Left colon (tissue), 2 donors: ENCODE results near the gene GPLD1. TPM values are rescaled to one million over a fixed set of nuclear protein-coding genes. Genes with fewer than 3 reads are reported as not detected.

ENCODE experiments used
- ATAC-seq: fragments of 200-7000 bp; cut with Tn5 transposase; one replicate; pipeline ENCODE4 v1.9.1; 2020; ENCODE audit warnings: mild to moderate bottlenecking, moderate library complexity
- DNase-seq, 2 donors: peaks; one replicate each; pipeline ENCODE4 v3.0.0-alpha.2; 2020
- intact Hi-C, 2 donors: fragments of 100-400 bp; cut with DNase I in 1 of 2; cut with micrococcal nuclease in 1 of 2; formaldehyde crosslinking; loops; one replicate each; pipeline versions ENCODE4 v1.11.2 to v1.14.0; 2022; cut with DNase I, micrococcal nuclease
- total RNA-seq, 2 donors: library from RNA; stranded (reverse); fragmentation: NEBNext Ultra II Directional; extraction: Animal tissue kit (Norgen Biotek cat#: 25700); gene quantifications; one replicate each; pipeline ENCODE4 v1.2.1, GENCODE V29; 2021
- donor health status: DM: no; HTN: no; CAD: no.
- donor health status: DM: yes; HTN: yes; CAD: no.

The GPLD1 gene
- total RNA-seq, 2 donors from 2014 or later, result 0.49 to 0.98 TPM

GRCh38 chr6:24504649-24505586 is 15.5 kb upstream of the GPLD1 start:
- DNase-seq (peak; percentile 63 to 71), ATAC-seq (peak; percentile 91)
- intact Hi-C loops, result no loop called here

GRCh38 chr6:24504287-24504648 is 14.9 kb upstream of the GPLD1 start:
- intact Hi-C loops, result no loop called here
- DNase-seq, result peak in 1 of 2 donors; percentile 16
- peak; percentile 45 for ATAC-seq

GRCh38 chr6:24501914-24502313 is 12.5 kb upstream of the GPLD1 start:
- peak; percentile 85 for ATAC-seq
- intact Hi-C loops, result no loop called here
- DNase-seq, result no peak

GRCh38 chr6:24501374-24501773 is 12.0 kb upstream of the GPLD1 start:
- no peak for ATAC-seq
- intact Hi-C loops, result no loop called here
- DNase-seq, result no peak

- ATAC-seq (no peak), DNase-seq (no peak)
- intact Hi-C loops, result no loop called here
These were observed 11.3 kb upstream of the GPLD1 start for GRCh38 chr6:24500683-24501082.

DNA sequence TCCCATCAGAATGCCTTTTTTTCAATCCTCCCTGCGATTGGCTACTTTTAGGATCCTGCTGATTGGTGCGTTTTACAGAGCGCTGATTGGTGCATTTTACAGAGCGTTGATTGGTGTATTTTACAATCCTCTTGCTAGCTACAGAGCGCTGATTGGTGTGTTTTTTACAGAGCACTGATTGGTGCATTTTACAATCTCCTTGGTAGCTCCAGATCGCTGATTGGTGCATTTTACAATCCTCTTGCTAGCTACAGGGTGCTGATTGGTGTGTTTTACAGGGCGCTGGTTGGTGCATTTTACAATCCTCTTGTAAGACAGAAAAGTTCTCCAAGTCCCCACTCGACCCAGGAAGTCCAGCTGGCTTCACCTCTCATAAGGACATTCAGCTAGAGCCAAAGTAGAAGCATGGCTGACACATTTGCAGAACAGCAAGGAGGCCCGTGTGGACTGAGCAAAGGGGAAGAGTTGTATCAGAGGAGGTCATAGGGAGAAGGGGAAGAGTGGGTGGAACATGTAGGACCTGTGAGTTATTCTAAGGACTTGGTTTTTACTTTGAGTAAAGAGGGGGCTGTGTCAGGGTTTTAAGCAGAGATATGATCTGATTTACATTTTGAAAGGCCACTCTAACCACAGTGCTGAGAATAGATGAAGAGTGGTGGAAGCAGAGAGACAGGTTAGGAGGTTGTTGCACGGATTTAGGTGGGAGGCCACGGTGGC is 8.0 kb upstream of the GPLD1 start:
- no peak for DNase-seq
- ATAC-seq, result no peak
- intact Hi-C loops, result no loop called here

- DNase-seq (peak; percentile 74 to 87), ATAC-seq (peak; percentile 87)
- intact Hi-C loops, result no loop called here
These were observed 5.7 kb upstream of the GPLD1 start, which contains the start of gene ALDH5A1 for GRCh38 chr6:24494821-24495795. Gene ALDH5A1, plus strand, starts transcription at chr6:24494969. Its CDS starts 28 bp downstream, at chr6:24494997.

DNA sequence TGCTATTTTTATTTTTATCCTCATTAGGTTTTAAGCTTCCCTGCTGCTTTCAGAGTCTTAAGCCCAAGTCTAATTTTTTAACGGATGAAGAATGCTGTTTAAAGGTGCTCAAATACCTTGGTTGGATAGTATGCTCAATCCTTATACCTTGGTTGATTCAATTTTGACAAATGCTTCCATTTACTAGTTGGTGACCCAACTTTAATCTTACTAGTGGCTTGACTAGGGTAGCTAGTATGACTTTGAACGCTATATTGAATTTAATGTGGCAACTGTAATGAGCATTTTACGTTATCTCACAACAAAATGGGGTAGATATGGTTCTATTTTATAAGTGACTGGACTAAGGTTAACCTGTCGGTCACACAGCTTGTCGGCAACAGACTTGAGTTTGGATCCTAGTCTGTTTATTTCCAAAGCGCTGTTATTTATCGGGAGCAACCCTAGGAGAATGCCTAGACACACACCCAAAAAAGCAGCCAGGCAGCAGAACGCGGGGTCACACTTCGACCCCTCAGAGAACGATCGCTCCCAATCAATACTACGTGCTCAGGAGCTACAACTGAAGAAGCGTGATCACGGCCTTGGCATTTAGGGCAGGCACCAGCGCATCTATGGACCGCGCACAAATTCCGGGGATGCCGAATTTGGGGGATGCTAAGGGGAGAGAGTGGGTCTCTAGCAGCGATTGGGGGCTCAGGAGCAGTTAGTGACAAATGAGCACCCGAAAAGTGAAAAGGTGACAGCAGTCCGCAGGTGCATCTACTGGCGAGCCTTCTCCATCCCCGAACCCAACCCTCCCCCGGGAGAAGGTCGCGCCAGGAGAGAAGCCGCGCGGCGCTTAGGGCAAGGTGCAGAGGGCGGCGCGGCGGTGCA is 4.8 kb upstream of the GPLD1 start:
- intact Hi-C loops, result no loop called here
- peak; percentile 92 for ATAC-seq
- no peak for DNase-seq

DNA sequence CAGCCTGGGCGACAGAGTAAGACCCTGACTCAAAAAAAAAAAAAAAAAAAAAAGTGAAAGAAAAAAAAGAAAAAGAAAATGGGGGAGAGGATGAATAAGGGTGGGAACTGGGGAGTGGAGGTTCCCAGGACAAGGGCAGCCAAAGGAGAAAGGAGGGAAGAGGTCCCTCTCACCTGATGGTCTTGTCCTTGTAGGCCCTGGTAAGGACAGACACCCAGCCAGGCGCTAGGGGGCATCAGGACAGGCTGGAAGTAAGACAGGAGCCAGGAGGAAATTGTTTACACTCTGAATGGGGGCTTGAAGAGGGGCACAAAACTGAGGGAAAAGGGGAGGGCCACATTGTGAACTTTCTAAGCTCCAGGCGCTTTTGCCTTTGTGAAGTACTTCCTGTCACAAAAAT is 3.1 kb upstream of the GPLD1 start:
- intact Hi-C loops, result no loop called here
- peak in 1 of 2 donors; percentile 50 for DNase-seq
- ATAC-seq, result no peak

GRCh38 chr6:24490948-24491347 is 1.6 kb upstream of the GPLD1 start:
- intact Hi-C loops, result no loop called here
- ATAC-seq, result no peak
- no peak for DNase-seq

GRCh38 chr6:24489881-24490280 is 503 bp upstream of the GPLD1 start:
- intact Hi-C loops, result no loop called here
- ATAC-seq, result no peak
- DNase-seq, result no peak

GRCh38 chr6:24486065-24486464 is 3.3 kb downstream of the GPLD1 start:
- intact Hi-C loops, result no loop called here
- ATAC-seq, result no peak
- DNase-seq, result no peak

GRCh38 chr6:24484657-24485323 is 4.6 kb downstream of the GPLD1 start:
- DNase-seq (no peak), ATAC-seq (no peak)
- intact Hi-C loops, result no loop called here

GRCh38 chr6:24481449-24481848 is 7.9 kb downstream of the GPLD1 start:
- ATAC-seq, result no peak
- DNase-seq, result no peak
- intact Hi-C loops, result no loop called here

- intact Hi-C loops, result no loop called here
- ATAC-seq, result no peak
- DNase-seq, result no peak
These were observed 8.7 kb downstream of the GPLD1 start for GRCh38 chr6:24480705-24481104.

- intact Hi-C loops, result no loop called here
- ATAC-seq (no peak), DNase-seq (no peak)
These were observed 10.5 kb downstream of the GPLD1 start for GRCh38 chr6:24478903-24479302.

- intact Hi-C loops, result no loop called here
- DNase-seq (no peak), ATAC-seq (no peak)
These were observed 12.3 kb downstream of the GPLD1 start for GRCh38 chr6:24477070-24477469.

DNA sequence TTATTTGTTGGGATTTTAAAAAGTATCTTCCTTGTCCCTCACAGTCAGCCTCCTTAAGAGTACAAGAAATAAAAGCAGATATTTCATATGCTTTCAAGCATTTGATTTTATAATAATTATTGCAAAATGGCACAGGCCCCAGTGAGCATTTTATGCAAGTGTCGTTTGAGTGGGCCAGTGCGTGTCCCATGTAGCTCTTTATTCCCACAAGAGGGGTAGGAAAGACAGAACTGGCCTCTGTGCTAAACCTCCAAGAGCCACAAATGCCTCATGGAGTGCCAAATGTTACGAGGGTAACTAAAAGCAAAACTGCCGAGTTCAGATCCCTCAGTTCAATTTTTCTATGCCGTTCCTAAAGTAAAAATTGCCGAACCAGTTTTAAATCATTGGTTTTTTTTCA is 12.7 kb downstream of the GPLD1 start:
- DNase-seq (no peak), ATAC-seq (no peak)
- intact Hi-C loops, result no loop called here
